HG03354 (cell line): ENCODE measurements around the gene FBXO28.

Source experiments
- ATAC-seq: cut with Tn5 transposase; IDR thresholded peaks from one replicate; pipeline ENCODE4 v1.9.1; 2021; ENCODE audit warnings: mild to moderate bottlenecking; ENCODE audit not compliant: unreplicated experiment, poor library complexity, severe bottlenecking

The FBXO28 gene

GRCh38 chr1:224138198-224138597 is 24.3 kb downstream of the FBXO28 start:
- no peak for ATAC-seq

GRCh38 chr1:224141693-224142092 is 27.8 kb downstream of the FBXO28 start:
- no peak for ATAC-seq

GRCh38 chr1:224149709-224150108 is 35.8 kb downstream of the FBXO28 start:
- ATAC-seq: no peak

- ATAC-seq: no peak
These were observed 37.2 kb downstream of the FBXO28 start for GRCh38 chr1:224151117-224151516.

GRCh38 chr1:224157316-224157715 is 43.4 kb downstream of the FBXO28 start:
- no peak for ATAC-seq

GRCh38 chr1:224159541-224159940 is 45.6 kb downstream of the FBXO28 start:
- no peak for ATAC-seq

- no peak for ATAC-seq
These were observed 46.3 kb downstream of the FBXO28 start for GRCh38 chr1:224160171-224160682.

- no peak for ATAC-seq
These were observed 48.9 kb downstream of the FBXO28 start for GRCh38 chr1:224162768-224163167.

GRCh38 chr1:224163311-224163710 is 49.4 kb downstream of the FBXO28 start:
- no peak for ATAC-seq

GRCh38 chr1:224168859-224169380 is 55.0 kb downstream of the FBXO28 start:
- peak; percentile 85 for ATAC-seq

GRCh38 chr1:224169718-224170270 is 55.9 kb downstream of the FBXO28 start:
- no peak for ATAC-seq

GRCh38 chr1:224170343-224170742 is 56.4 kb downstream of the FBXO28 start:
- ATAC-seq: no peak

- no peak for ATAC-seq
These were observed 57.0 kb downstream of the FBXO28 start for GRCh38 chr1:224170748-224171478.

- ATAC-seq: no peak
These were observed 58.3 kb downstream of the FBXO28 start for GRCh38 chr1:224172229-224172628.

- ATAC-seq: no peak
These were observed 59.6 kb downstream of the FBXO28 start for GRCh38 chr1:224173523-224173922.

- ATAC-seq: peak; percentile 45
These were observed 61.7 kb downstream of the FBXO28 start for GRCh38 chr1:224175617-224176016.

GRCh38 chr1:224177356-224177999 is 63.6 kb downstream of the FBXO28 start:
- ATAC-seq: no peak

GRCh38 chr1:224178894-224179293 is 65.0 kb downstream of the FBXO28 start:
- no peak for ATAC-seq

GRCh38 chr1:224180783-224181452 is 67.0 kb downstream of the FBXO28 start:
- no peak for ATAC-seq

GRCh38 chr1:224181453-224181810 is 67.5 kb downstream of the FBXO28 start:
- ATAC-seq: no peak
